ENCODE data around the gene BANP.

The BANP gene

GRCh38 chr16:87951552-87952538 is 611 bp downstream of the BANP start:
- Histone ChIP-seq H3K4me1 (peaks cover 8% of the 10 kb centered on the region; the same call in 1 of the 2 replicates), H3K36me3 (peaks cover 4% of the 10 kb centered on the region), H3K27me3 (no peaks in the 10 kb centered on the region), H3K4me3 (ENCODE audit: low read depth, low read length) (peak overlapping the region; percentile 74), H3K9me3 (no peaks in the 10 kb centered on the region)
- no peak for DNase-seq
- no peak for TF ChIP-seq CTCF (IDR thresholded peaks at IDR 0.05; ENCODE audit: low read depth, low read length)

- no peaks in the 10 kb centered on the region for H3K9me3 ChIP-seq
- peak overlapping the region; percentile 74 for H3K4me3 ChIP-seq (ENCODE audit: low read depth, low read length)
- TF ChIP-seq CTCF (IDR thresholded peaks at IDR 0.05; ENCODE audit: low read depth, low read length): no peak
- peaks cover 4% of the 10 kb centered on the region for H3K36me3 ChIP-seq
- DNase-seq: no peak
- no peaks in the 10 kb centered on the region for H3K27me3 ChIP-seq
- peaks cover 8% of the 10 kb centered on the region; the same call in 1 of the 2 replicates for H3K4me1 ChIP-seq
Observed at GRCh38 chr16:87952751-87953150, 1.5 kb downstream of the BANP start.

GRCh38 chr16:87953308-87954215 is 2.3 kb downstream of the BANP start:
- peaks cover 4% of the 10 kb centered on the region for H3K36me3 ChIP-seq
- no peaks in the 10 kb centered on the region for H3K9me3 ChIP-seq
- no peaks in the 10 kb centered on the region for H3K27me3 ChIP-seq
- peaks cover 8% of the 10 kb centered on the region; the same call in 1 of the 2 replicates for H3K4me1 ChIP-seq
- DNase-seq: no peak
- no peak overlapping the region for H3K4me3 ChIP-seq (ENCODE audit: low read depth, low read length)
- no peak for TF ChIP-seq CTCF (IDR thresholded peaks at IDR 0.05; ENCODE audit: low read depth, low read length)

GRCh38 chr16:87954361-87954760 is 3.1 kb downstream of the BANP start:
- no peak for DNase-seq
- peaks cover 8% of the 10 kb centered on the region; the same call in 1 of the 2 replicates for H3K4me1 ChIP-seq
- no peak for TF ChIP-seq CTCF (IDR thresholded peaks at IDR 0.05; ENCODE audit: low read depth, low read length)
- H3K36me3 ChIP-seq: peaks cover 4% of the 10 kb centered on the region
- no peaks in the 10 kb centered on the region for H3K27me3 ChIP-seq
- no peaks in the 10 kb centered on the region for H3K9me3 ChIP-seq
- no peak overlapping the region for H3K4me3 ChIP-seq (ENCODE audit: low read depth, low read length)

- H3K4me1 ChIP-seq: peaks cover 8% of the 10 kb centered on the region; the same call in 1 of the 2 replicates
- no peak overlapping the region for H3K4me3 ChIP-seq (ENCODE audit: low read depth, low read length)
Observed at GRCh38 chr16:87954826-87955225, 3.6 kb downstream of the BANP start.

More at GRCh38 chr16:87954826-87955225, 3.6 kb downstream of the BANP start:
- Histone ChIP-seq H3K9me3 (no peaks in the 10 kb centered on the region), H3K27me3 (no peaks in the 10 kb centered on the region), H3K36me3 (peaks cover 4% of the 10 kb centered on the region)
- DNase-seq: no peak
- TF ChIP-seq CTCF (IDR thresholded peaks at IDR 0.05; ENCODE audit: low read depth, low read length): no peak
